Measurements from ENCODE around the gene DHRS7.

DNA sequence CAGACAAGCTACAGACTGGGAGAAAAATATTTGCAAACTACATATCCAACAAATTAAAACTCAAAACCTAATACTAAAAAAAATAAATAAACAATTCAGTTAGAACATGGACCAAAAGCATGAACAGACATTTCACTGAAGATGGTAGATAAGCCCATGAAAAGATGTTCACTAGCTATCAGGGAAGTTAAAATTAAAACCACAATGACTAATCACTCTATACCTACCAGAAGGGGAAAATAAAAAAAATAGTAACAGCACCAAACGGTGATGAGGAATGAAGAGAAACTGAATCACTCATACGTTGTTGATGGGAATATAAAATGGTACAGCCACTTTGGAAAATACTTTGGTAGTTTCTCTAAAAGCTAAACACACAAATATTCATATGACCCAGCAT is 31.1 kb upstream of the DHRS7 start:
- TF ChIP-seq, protein P1, sequence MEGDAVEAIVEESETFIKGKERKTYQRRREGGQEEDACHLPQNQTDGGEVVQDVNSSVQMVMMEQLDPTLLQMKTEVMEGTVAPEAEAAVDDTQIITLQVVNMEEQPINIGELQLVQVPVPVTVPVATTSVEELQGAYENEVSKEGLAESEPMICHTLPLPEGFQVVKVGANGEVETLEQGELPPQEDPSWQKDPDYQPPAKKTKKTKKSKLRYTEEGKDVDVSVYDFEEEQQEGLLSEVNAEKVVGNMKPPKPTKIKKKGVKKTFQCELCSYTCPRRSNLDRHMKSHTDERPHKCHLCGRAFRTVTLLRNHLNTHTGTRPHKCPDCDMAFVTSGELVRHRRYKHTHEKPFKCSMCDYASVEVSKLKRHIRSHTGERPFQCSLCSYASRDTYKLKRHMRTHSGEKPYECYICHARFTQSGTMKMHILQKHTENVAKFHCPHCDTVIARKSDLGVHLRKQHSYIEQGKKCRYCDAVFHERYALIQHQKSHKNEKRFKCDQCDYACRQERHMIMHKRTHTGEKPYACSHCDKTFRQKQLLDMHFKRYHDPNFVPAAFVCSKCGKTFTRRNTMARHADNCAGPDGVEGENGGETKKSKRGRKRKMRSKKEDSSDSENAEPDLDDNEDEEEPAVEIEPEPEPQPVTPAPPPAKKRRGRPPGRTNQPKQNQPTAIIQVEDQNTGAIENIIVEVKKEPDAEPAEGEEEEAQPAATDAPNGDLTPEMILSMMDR (IDR thresholded peaks at IDR 0.05), result no peak
- no peak for TF ChIP-seq POLR2A (IDR thresholded peaks at IDR 0.05)
